ENCODE measurements around the gene RBM10.

The RBM10 gene

GRCh38 chrX:47187106-47187677, 42.2 kb downstream of the RBM10 start:
- no peak for TF ChIP-seq CTCF (IDR thresholded peaks at IDR 0.05; ENCODE audit: low read depth, low read length, missing control alignments)
- no peak for DNase-seq (ENCODE audit: low read depth)
- no peak overlapping the region for H3K4me3 ChIP-seq (ENCODE audit: low read depth, low read length)

GRCh38 chrX:47189906-47190305, 44.9 kb downstream of the RBM10 start:
- no peak for TF ChIP-seq CTCF (IDR thresholded peaks at IDR 0.05; ENCODE audit: low read depth, low read length, missing control alignments)
- H3K4me3 ChIP-seq (ENCODE audit: low read depth, low read length), result no peak overlapping the region
- no peak for DNase-seq (ENCODE audit: low read depth)

GRCh38 chrX:47190445-47191269, 45.6 kb downstream of the RBM10 start:
- peak; percentile 86 for DNase-seq (ENCODE audit: low read depth)
- H3K4me3 ChIP-seq (ENCODE audit: low read depth, low read length), result peak overlapping the region; percentile 74
- TF ChIP-seq CTCF (IDR thresholded peaks at IDR 0.05; ENCODE audit: low read depth, low read length, missing control alignments), result no peak

GRCh38 chrX:47191331-47191730, 46.3 kb downstream of the RBM10 start:
- no peak for TF ChIP-seq CTCF (IDR thresholded peaks at IDR 0.05; ENCODE audit: low read depth, low read length, missing control alignments)
- peak overlapping the region; percentile 74 for H3K4me3 ChIP-seq (ENCODE audit: low read depth, low read length)
- DNase-seq (ENCODE audit: low read depth), result peak; percentile 51

GRCh38 chrX:47191806-47192401, 46.9 kb downstream of the RBM10 start:
- H3K4me3 ChIP-seq (ENCODE audit: low read depth, low read length), result peak overlapping the region; percentile 74
- TF ChIP-seq CTCF (IDR thresholded peaks at IDR 0.05; ENCODE audit: low read depth, low read length, missing control alignments), result no peak
- DNase-seq (ENCODE audit: low read depth), result peak; percentile 55

- H3K4me3 ChIP-seq (ENCODE audit: low read depth, low read length), result peak within 1 kb of the TSS; percentile 82
- peak; percentile 85 for DNase-seq (ENCODE audit: low read depth)
- peak; percentile 60 for TF ChIP-seq CTCF (IDR thresholded peaks at IDR 0.05; ENCODE audit: low read depth, low read length, missing control alignments)
These were observed 48.6 kb downstream of the RBM10 start, which contains the start of gene UBA1 for GRCh38 chrX:47193475-47194193. Gene UBA1, plus strand, starts transcription at chrX:47193829. Its CDS starts 4,974 bp downstream, at chrX:47198803.
